H1 (cell line): ENCODE results near the gene PSMC2. TPM values are rescaled to one million over a fixed set of nuclear protein-coding genes. Genes with fewer than 3 reads are reported as not detected.

Experiments used
- CTCF ChIA-PET: fragments of 300-600 bp; sonication (Branson Sonifier 250); formaldehyde crosslinking; loops from one replicate; lab custom pipeline; 2021; ENCODE audit not compliant: partially characterized antibody; lab: Charles Lee
- POLR2A ChIA-PET: fragments of 300-600 bp; sonication (Branson Sonifier 250); formaldehyde crosslinking; loops from one replicate; lab custom pipeline; 2021; ENCODE audit warnings: inconsistent platforms; ENCODE audit not compliant: partially characterized antibody; lab: Charles Lee
- DNase-seq, 2 experiments: peaks; one replicate each; pipeline versions ENCODE4 v3.0.0 to v3.0.0-alpha.2; 2010 to 2022; ENCODE audit warnings: low spot score in 2 of 2, low read depth in 1 of 2, mixed read lengths in 1 of 2
- FAIRE-seq: peaks from 2 replicates; lab custom pipeline; 2011; peaks lifted over from hg19 to GRCh38; lab: Jason Lieb, UNC
- H2AFZ ChIP-seq: 2 replicates; pipeline ENCODE4 v1.8.1; 2012; ENCODE audit warnings: low read length, inconsistent platforms
- H2AK5ac ChIP-seq: 2 replicates; pipeline ENCODE4 v1.6.1; 2013; ENCODE audit warnings: low read depth, low read length
- H2BK120ac ChIP-seq: replicated peaks from 2 replicates; pipeline ENCODE3; 2013; ENCODE audit warnings: low read depth, low read length, inconsistent platforms
- H2BK12ac ChIP-seq: 2 replicates; pipeline ENCODE4 v1.6.1; 2013; ENCODE audit warnings: low read depth, low read length
- H2BK15ac ChIP-seq: 2 replicates; pipeline ENCODE4 v1.6.1; 2013; ENCODE audit warnings: low read length
- H2BK20ac ChIP-seq: 2 replicates; pipeline ENCODE4 v1.6.1; 2013; ENCODE audit warnings: low read length
- H2BK5ac ChIP-seq: 2 replicates; pipeline ENCODE4 v1.6.1; 2013; ENCODE audit warnings: low read depth, low read length
- H3K14ac ChIP-seq: 2 replicates; pipeline ENCODE4 v1.6.1; 2013; ENCODE audit warnings: inconsistent platforms; ENCODE audit not compliant: insufficient read length
- H3K18ac ChIP-seq: 2 replicates; pipeline ENCODE4 v1.6.1; 2013; ENCODE audit warnings: low read length; ENCODE audit errors: extremely low read depth
- H3K23ac ChIP-seq: 2 replicates; pipeline ENCODE4 v1.6.1; 2013; ENCODE audit warnings: inconsistent platforms; ENCODE audit not compliant: insufficient read length
- H3K23me2 ChIP-seq: 2 replicates; pipeline ENCODE4 v1.6.1; 2013; ENCODE audit warnings: low read depth, low read length
- H3K27ac ChIP-seq: 2 replicates; pipeline ENCODE4 v1.6.1; 2011; ENCODE audit warnings: low read depth, low read length, inconsistent platforms
- H3K27me3 ChIP-seq, 4 experiments: replicated peaks in 1 of 4; 1 replicate in 1 of 4; 2 replicates in 3 of 4; pipeline versions ENCODE4 v1.6.1 to v1.8.1; 2011 to 2013; ENCODE audit warnings: low read length in 3 of 4, mild to moderate bottlenecking in 3 of 4, inconsistent platforms in 2 of 4, mixed read lengths in 2 of 4, moderate library complexity in 1 of 4; ENCODE audit not compliant: control insufficient read depth in 3 of 4, insufficient read depth in 3 of 4; ENCODE audit errors: extremely low read depth in 1 of 4
- H3K36me3 ChIP-seq, 4 experiments: 2 replicates each; pipeline versions ENCODE4 v1.6.1 to v1.8.1; 2011 to 2013; ENCODE audit warnings: mild to moderate bottlenecking in 4 of 4, low read length in 3 of 4, moderate library complexity in 2 of 4, control low read depth in 1 of 4, inconsistent platforms in 1 of 4; ENCODE audit not compliant: insufficient read depth in 4 of 4, control insufficient read depth in 2 of 4
- H3K4ac ChIP-seq: replicated peaks from 2 replicates; pipeline ENCODE3; 2013; ENCODE audit warnings: low read length, low read depth, mixed read lengths, inconsistent platforms; ENCODE audit not compliant: insufficient read length
- H3K4me1 ChIP-seq, 4 experiments: replicated peaks in 1 of 4; 1 replicate in 1 of 4; 2 replicates in 3 of 4; pipeline versions ENCODE4 v1.6.1 to v1.8.1; 2011 to 2013; ENCODE audit warnings: low read length in 3 of 4, inconsistent platforms in 2 of 4, mixed read lengths in 1 of 4; ENCODE audit not compliant: insufficient read depth in 4 of 4, control insufficient read depth in 3 of 4
- H3K4me2 ChIP-seq, 2 experiments: 2 replicates each; pipeline versions ENCODE4 v1.6.1 to v1.8.1; 2011 to 2013; ENCODE audit warnings: low read depth in 2 of 2, low read length in 2 of 2, control low read depth in 1 of 2, inconsistent platforms in 1 of 2, mild to moderate bottlenecking in 1 of 2; ENCODE audit not compliant: insufficient read depth in 1 of 2
- H3K4me3 ChIP-seq, 4 experiments: fragments of 200-600, 300-600 bp in 1 of 4; sonication (generic), shearing (Covaris generic), sonication (Bioruptor Twin) in 1 of 4; 2 replicates each; pipeline versions ENCODE4 v1.5.1 to v1.8.1; 2011 to 2016; ENCODE audit warnings: low read length in 4 of 4, low read depth in 3 of 4, control low read depth in 2 of 4, inconsistent platforms in 2 of 4, mild to moderate bottlenecking in 2 of 4, mixed read lengths in 1 of 4, moderate library complexity in 1 of 4; ENCODE audit not compliant: insufficient read depth in 2 of 4; ENCODE audit errors: extremely low read depth in 1 of 4
- H3K56ac ChIP-seq: replicated peaks from 2 replicates; pipeline ENCODE3; 2013; ENCODE audit warnings: low read depth, mild to moderate bottlenecking, mixed read lengths, low read length, inconsistent platforms; ENCODE audit not compliant: insufficient read length
- H3K79me1 ChIP-seq: 2 replicates; pipeline ENCODE4 v1.6.1; 2013; ENCODE audit warnings: low read depth, low read length, control low read depth
- H3K79me2 ChIP-seq, 2 experiments: 2 replicates each; pipeline versions ENCODE4 v1.6.1 to v1.8.1; 2012 to 2013; ENCODE audit warnings: low read length in 2 of 2, mild to moderate bottlenecking in 2 of 2, inconsistent platforms in 1 of 2; ENCODE audit not compliant: insufficient read depth in 2 of 2, control insufficient read depth in 1 of 2
- H3K9ac ChIP-seq, 4 experiments: replicated peaks in 1 of 4; 1 replicate in 1 of 4; 2 replicates in 3 of 4; pipeline versions ENCODE4 v1.6.1 to v1.8.1; 2011 to 2013; ENCODE audit warnings: low read depth in 3 of 4, low read length in 3 of 4, control low read depth in 2 of 4, mild to moderate bottlenecking in 2 of 4, moderate library complexity in 2 of 4, inconsistent platforms in 1 of 4; ENCODE audit errors: extremely low read depth in 1 of 4
- H3K9me3 ChIP-seq, 2 experiments: 2 replicates each; pipeline versions ENCODE4 v1.6.1 to v1.8.1; 2012 to 2013; ENCODE audit warnings: mild to moderate bottlenecking in 2 of 2, moderate library complexity in 2 of 2, control low read depth in 1 of 2, inconsistent platforms in 1 of 2, low read depth in 1 of 2, low read length in 1 of 2, mixed read lengths in 1 of 2; ENCODE audit not compliant: insufficient read depth in 2 of 2
- H4K20me1 ChIP-seq, 2 experiments: replicated peaks in 1 of 2; 2 replicates each; pipeline versions ENCODE3 to v1.8.1; 2011 to 2013; ENCODE audit warnings: inconsistent platforms in 2 of 2, low read length in 2 of 2, mild to moderate bottlenecking in 1 of 2; ENCODE audit not compliant: insufficient read depth in 2 of 2, control insufficient read depth in 1 of 2
- H4K5ac ChIP-seq: 2 replicates; pipeline ENCODE4 v1.6.1; 2013; ENCODE audit warnings: low read length, low read depth, mixed read lengths, inconsistent platforms; ENCODE audit not compliant: insufficient read length
- H4K8ac ChIP-seq: 2 replicates; pipeline ENCODE4 v1.8.0; 2013; ENCODE audit warnings: mild to moderate bottlenecking, moderate library complexity, low read length, inconsistent platforms; ENCODE audit not compliant: insufficient read depth; ENCODE audit errors: extremely low read depth
- H4K91ac ChIP-seq: replicated peaks from 2 replicates; pipeline ENCODE3; 2013; ENCODE audit warnings: low read length, mixed read lengths, inconsistent platforms; ENCODE audit not compliant: insufficient read length
- CHD7 ChIP-seq: fragments of 300-600 bp; sonication (generic); IDR thresholded peaks from 2 replicates; pipeline ENCODE4 v1.7.1; 2012; ENCODE audit warnings: low read length, moderate library complexity, mild to moderate bottlenecking, inconsistent platforms; ENCODE audit not compliant: insufficient replicate concordance
- WGBS, 2 experiments: shearing (Covaris generic) in 1 of 2; methylation state at CpG; one replicate each; pipeline versions ENCODE4 v1.1.6 to v1.1.7; 2013 to 2015; ENCODE audit warnings: low lambda C conversion rate in 2 of 2, mixed read lengths in 2 of 2, inconsistent platforms in 1 of 2, low coverage in 1 of 2, missing lambda C conversion rate in 1 of 2; ENCODE audit not compliant: insufficient replicate concordance in 2 of 2, insufficient coverage in 1 of 2, insufficient read length in 1 of 2; ENCODE audit errors: extremely low coverage in 1 of 2, missing lambda C conversion rate in 1 of 2; 5-methylcytosine and 5-hydroxymethylcytosine counted together
- polyA plus RNA-seq, 7 experiments: library from polyadenylated mRNA; depleted of rRNA in 3 of 7; stranded (reverse) in 5 of 7; unstranded in 2 of 7; fragments of >200 nt in 5 of 7; fragments of 200-250 nt in 2 of 7; gene quantifications; 1 replicate in 5 of 7; 2 replicates in 1 of 7; 4 replicates in 1 of 7; pipeline versions ENCODE4 v1.2.1 to v1.2.3, GENCODE V29; 2011 to 2013; ENCODE audit warnings: missing spikeins in 2 of 7, mixed read lengths in 2 of 7
- total RNA-seq: library from RNA; stranded (reverse); fragmentation: NEBNext Ultra II Directional; extraction: Animal tissue kit (Norgen Biotek cat#: 25700); gene quantifications from 2 replicates; pipeline ENCODE4 v1.2.1, GENCODE V29; 2021

The PSMC2 gene
- total and polyA plus RNA-seq, 2 of the 8 experiments (the other 6 are each of a cell fraction or from before 2014, with no cell fraction given), result 80.9 to 141 TPM

- WGBS, 2 experiments, result 90% methylated on average over 3 of the region's 3 CpGs; no CpG with 5 or more reads in 1 of the 2 experiments
- no peak for TF ChIP-seq CHD7
These were observed 41.8 kb downstream of the PSMC2 start for GRCh38 chr7:103389263-103389662.

More at GRCh38 chr7:103389263-103389662, 41.8 kb downstream of the PSMC2 start:
- H2BK12ac ChIP-seq, result no peak overlapping the region
- H3K27me3 ChIP-seq, result no peaks in the 10 kb centered on the region
- no peak overlapping the region for H2BK15ac ChIP-seq
- no peaks in the 10 kb centered on the region for H3K79me2 ChIP-seq
- H3K4me3 ChIP-seq, result no peak overlapping the region
- no peak overlapping the region for H2BK120ac ChIP-seq
- H3K18ac ChIP-seq, result no peak overlapping the region
- H3K79me1 ChIP-seq, result no peaks in the 10 kb centered on the region
- H4K20me1 ChIP-seq, result no peaks in the 10 kb centered on the region
- H3K4me2 ChIP-seq, result no peak overlapping the region
- no peaks in the 10 kb centered on the region for H3K9me3 ChIP-seq
- H4K5ac ChIP-seq, result no peak overlapping the region
- no peak overlapping the region for H4K91ac ChIP-seq
- H3K36me3 ChIP-seq, result no peaks in the 10 kb centered on the region
- H3K9ac ChIP-seq, result no peak overlapping the region
- H3K4ac ChIP-seq, result no peak overlapping the region
- H4K8ac ChIP-seq, result no peak overlapping the region
- FAIRE-seq (no peak), DNase-seq (no peak)
- no peak overlapping the region for H3K14ac ChIP-seq
- H2AFZ ChIP-seq, result no peak overlapping the region
- no peak overlapping the region for H3K27ac ChIP-seq
- no peak overlapping the region for H3K56ac ChIP-seq
- H2AK5ac ChIP-seq, result no peak overlapping the region
- H3K4me1 ChIP-seq, result no peaks in the 10 kb centered on the region
- no peak overlapping the region for H2BK20ac ChIP-seq
- POLR2A ChIA-PET, result no interaction called here
- CTCF ChIA-PET, result no interaction called here
- H3K23ac ChIP-seq, result no peak overlapping the region
- no peaks in the 10 kb centered on the region for H3K23me2 ChIP-seq
- H2BK5ac ChIP-seq, result no peak overlapping the region
